Mesenteric fat pad (tissue), 1 donor: Measurements from ENCODE around the gene RARRES1. TPM values are rescaled to one million over a fixed set of nuclear protein-coding genes. Genes with fewer than 3 reads are reported as not detected.

ENCODE experiments used
- DNase-seq: peaks from one replicate; pipeline ENCODE4 v3.0.0-alpha.2; 2020; ENCODE audit warnings: low spot score
- total RNA-seq: library from RNA; stranded (reverse); fragmentation: NEBNext Ultra II Directional; extraction: Animal tissue kit (Norgen Biotek cat#: 25700); gene quantifications from one replicate; pipeline ENCODE4 v1.2.1, GENCODE V29; 2021
- donor health status: DM: yes; HTN: yes; CAD: no.

The RARRES1 gene
- total RNA-seq, 1 donor from 2014 or later: 578 TPM

DNA sequence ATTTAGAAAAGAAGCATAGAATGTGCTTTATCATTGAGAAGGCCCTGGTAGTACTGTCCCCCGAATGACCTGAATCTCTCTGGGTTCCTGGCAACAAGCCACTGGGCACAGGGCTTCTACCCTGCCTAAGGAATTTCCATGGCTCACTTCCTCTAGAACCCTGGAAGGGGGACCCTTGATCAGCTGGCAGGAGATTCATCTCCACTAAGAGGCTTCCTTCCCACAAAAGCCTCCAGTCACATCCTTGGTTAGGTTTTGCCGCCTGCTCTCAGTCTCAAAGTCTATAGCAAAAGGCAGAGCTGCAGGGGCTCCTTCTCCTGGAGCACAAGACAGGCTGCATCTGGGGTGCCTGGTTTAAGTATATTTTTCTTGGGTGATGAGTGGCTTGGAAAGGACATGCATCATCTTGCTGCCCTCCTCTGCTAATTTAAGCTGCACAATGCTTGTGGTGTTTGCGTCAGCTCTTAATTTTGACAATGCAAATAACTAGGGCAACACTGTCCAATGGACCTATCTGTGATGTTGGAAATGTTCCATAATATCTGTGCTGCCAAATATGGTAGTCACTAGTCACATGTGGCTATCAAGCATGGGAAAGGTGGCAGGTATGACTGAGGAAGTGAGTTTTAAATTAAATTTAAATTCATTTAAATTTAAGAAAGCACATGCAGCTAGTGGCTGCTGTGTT is 33.4 kb upstream of the RARRES1 start:
- no peak for DNase-seq

DNA sequence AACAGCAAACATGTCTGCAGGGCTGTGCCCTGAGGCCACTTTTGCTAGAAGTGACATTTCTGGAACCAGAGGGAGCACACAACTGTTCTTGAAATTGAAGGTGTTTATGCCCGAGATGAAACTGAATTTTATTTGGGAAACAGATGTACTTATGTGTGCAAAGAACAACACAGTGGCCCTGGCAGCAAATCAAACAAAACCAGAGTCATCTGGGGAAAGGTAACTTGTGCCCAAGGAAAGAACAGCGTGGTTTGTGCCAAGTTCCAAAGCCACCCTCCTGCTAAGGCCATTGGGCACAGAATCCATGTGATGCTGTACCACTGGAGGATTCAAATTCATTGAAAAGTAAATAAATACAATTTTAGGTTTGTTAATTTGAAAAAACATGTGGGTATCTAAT is 31.2 kb upstream of the RARRES1 start:
- DNase-seq: no peak

DNA sequence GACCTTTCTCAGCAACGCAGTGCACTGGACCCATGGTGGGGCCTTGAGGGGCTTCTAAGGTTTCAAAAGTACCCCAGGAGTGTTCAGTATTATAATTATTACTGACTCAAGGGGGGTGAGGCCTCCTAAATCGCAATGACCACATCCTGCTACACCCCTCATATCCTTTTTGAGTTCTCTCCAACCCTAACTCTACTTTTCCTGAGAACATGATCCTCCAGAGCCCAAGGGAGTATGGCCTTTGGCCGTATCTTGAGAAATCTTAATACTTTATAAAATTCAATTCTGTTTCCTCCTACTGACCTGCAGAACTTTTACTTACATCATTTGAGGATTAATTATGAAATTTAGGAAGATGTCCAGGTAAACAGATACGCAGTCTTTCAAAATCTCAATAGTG is 30.4 kb upstream of the RARRES1 start:
- DNase-seq: no peak

DNA sequence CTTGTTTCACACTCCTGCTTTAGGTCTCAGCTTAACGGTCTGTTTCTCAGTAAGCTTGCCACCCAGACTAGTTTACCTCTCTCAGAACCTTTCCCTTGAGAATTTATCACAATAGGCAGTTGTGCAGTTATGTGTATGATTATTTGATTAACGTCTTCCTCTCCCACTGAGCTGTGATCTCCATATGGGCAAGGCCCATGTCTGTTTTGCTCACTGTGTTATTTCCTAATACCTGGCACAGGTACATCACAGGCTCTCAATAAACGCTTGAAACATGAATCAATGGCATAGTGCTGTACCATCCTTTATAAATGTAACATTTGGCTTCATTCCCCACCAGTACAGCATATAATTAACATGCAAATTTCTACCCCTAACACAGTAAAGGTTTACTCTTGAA is 29.1 kb upstream of the RARRES1 start:
- DNase-seq: no peak

DNA sequence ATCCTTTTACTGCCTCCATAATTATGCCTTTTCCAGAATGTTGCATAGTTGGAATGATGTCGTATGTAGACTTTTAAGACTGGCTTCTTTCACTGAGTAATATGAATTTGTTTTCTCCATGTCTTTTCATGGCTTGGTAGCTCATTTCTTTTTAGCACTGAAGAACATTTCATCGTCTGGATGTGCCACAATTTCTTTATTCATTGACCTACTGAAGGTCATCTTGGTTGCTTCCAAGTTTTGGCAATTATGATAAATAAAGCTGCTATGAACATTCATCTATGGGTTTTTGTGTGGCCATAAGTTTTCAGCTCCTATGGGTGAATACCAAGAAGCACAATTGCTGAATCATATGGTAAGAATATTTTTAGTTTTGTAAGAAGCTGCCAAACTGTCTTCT is 23.2 kb upstream of the RARRES1 start:
- DNase-seq: no peak

DNA sequence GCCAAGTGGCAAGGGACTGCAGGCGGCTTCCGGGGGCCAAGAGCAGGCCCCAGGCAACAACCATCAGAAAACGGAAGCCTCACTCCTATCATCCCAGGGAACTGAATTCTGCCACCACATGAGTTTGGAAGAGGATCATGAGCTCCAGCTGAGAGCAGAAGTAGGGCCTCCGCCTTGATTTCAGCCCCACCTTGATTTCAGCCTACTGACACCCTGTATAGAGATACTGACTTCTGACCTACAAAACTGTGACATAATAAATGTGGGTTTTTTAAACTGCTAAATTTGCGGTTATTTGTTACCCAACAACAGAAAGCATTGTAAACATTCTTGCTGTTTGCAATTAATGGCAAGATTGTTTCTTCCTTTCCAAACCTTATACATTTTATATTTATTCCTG is 21.6 kb upstream of the RARRES1 start:
- DNase-seq: no peak

DNA sequence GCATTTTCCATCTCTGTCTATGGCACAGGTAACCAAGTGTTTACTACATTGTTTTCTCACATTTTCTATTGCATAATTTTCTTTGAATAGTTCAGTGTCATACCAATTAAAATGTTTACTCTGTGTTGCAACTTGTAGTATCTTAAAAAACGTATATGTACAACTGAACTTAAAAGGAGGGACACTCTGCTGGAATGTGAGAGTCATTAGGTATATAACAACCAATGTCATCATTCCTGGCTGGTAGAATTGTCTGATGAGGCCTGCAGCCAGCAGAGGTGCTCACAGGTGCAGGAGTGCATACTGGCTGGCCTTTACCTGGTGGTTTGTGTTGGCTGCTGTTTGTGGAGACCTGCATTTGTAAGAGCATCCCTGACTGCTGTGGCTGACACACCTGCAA is 19.1 kb upstream of the RARRES1 start:
- no peak for DNase-seq

DNA sequence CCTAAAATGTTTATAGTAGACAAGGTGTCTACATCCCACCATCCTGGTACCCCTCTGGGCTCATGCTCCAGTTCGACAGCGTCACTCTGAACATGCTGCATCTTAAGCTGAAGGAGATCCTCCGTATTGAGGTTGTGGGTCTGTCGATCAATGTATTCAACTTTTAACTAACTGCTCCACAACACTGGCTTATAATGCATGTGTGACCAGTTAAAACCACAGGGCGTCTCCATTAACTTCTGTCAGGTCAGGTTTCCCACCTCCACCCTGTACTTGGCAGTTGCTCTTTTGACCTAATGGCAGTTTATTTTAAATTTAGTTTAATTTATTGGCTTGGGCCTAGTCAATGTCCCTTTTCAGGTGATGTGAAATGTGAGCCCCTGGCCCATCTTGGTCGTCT is 17.8 kb upstream of the RARRES1 start:
- no peak for DNase-seq

DNA sequence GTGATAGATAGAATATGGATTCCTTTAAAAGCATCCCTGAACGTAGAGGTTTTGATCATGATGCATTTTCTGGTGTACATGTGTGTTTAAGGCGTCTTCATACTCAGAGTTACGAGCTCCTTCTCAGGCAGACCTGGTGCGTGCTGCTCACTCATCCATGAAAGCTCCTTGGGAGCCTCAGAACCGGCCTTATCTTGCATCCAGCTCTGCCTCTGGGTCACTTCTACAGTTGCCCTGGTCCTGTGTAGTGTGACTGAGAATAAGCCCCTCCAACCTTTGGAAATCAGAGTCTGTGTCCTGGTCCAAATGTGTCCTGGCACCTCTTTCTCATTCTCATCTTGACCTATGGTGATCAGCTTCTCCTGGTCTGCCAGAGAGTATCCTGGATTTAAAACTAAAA is 17.3 kb upstream of the RARRES1 start:
- DNase-seq: no peak

DNA sequence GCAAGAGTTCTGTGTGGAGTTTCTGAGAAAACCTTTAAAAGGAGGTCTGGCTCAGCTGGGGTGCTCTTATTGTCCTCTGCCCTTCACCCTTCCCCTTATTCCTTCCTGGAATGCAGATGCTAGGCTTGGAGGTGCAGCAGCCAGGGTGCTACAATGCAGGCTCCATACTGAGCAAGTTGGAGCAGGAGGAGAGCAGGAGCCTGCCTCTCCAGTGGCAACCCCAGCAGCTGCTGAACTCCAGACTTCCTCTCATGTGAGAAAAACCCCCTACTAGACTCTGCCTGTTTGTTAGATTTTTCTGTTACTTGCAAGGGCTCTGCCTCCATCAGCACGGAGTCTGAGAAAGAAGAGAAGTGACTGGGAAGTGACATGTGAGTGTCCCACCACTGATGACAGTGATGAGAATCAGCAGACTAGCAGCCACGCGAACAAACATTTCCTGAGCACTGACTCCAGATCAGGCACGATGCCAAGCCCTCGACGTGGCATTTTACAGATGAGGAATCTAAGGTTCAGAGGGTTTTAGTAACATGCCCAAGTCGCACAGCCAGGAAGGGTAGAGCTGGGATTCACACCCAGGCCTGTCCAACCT is 16.1 kb upstream of the RARRES1 start:
- no peak for DNase-seq

DNA sequence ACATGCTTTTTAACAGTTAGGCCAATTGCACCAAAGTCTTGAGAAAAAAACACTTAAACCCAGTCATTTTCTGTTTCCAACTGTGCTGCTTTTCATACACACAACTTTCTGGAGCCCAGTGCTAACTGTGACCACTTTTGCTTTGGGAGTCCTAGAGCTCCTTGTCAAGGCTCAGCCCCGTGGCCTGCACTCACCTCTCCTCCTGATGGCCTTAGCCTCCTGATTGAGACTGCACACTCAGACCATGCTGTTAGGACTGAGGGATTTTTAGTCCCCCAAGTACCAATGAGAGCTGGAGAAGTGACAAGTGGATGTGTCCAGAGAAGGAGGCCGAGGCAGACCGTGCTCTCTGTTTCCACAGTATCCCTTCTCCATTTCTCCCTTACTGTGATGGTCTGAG is 15.2 kb upstream of the RARRES1 start:
- no peak for DNase-seq

DNA sequence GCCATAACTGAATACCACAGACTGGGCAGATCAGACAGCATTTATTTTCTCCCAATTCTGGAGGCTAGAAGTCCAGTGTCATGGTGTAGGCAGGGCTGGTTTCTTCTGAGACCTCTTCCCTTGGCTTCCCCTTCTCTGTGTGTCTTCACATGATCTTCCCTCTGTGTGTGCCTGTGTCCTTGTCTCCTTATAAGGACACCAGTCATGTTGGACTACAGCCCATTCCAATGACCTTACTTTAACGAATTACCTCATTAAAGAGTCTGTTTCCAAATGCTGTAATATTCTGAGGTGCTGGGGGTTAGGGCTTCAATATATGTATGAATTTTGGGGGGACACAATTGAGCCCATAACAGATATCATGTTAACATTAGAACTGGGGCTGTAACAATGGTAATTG is 13.3 kb upstream of the RARRES1 start:
- DNase-seq: no peak

DNA sequence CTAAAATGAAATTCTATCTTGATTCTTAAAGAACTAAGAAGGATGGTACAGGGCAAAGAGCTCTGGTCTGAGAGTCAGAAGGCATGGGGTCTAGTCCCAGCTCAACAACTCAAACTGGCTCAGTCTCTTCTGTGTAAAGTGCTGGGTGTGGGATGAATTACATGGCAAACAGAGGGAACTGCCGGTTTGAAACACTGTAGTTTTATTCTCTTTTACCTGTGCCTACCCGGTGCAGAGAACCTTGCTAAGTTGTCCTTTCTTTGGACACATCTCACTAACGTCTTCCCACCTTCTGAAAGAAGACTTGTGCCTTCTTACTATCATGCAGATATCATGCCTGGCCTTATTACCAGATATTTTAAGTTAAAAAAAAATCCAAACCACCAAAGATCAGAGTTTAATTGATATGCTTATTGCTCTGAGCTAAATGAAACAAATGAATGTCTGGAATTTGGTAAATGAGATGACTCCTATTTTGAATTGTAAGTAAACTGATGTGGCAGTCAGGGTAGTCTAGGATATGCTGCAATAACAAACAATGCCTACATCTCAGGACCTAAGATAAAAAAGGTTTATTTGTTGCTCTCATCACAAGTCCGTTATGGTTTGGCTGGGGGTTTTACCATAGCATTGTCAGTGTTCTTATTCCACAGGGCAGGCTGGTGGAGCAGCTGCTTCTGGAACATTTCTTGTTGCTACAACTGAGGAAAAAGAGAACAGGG is 12.5 kb upstream of the RARRES1 start:
- DNase-seq: no peak

DNA sequence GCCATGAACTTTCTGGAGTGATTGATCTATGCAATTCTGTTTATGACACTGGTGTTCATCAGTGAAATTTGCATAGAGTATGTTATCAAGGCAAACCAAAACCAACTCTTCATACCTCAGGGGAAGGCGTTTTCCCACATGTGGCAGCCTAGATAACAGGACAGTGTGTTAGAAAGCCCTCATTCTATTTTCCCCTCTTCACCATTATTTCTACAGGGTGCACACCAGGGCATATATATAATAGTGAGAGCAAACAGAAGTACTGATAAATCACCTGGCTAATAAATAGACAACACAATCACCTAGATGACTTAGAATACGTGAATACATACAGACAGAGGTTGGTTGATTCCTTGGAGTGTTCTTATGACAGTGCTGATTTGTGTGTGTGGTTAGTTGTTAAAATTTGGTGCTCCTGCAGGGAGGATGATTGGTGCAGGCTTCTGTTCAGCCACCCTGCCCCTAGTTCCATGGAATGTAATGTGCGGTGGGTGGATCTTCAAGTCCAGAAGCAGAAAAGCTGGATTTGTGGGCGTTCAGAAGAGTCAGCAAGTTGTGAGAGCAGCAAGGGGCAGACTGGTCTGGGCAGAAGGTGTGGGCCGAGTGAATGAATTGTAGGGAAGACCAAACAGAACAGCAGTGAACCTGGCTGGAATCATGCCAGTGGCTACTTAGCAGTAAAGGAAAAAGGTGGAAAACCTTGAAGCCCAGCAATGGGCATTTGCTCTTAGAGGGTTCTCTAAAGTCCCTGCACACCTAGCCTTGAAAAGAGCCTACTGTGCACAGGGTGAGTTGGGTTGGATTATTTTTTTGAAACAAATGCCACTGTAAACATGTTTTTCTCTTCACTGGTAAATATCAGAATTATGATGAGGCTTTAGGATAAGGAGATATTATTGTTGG is 11.7 kb upstream of the RARRES1 start:
- no peak for DNase-seq

DNA sequence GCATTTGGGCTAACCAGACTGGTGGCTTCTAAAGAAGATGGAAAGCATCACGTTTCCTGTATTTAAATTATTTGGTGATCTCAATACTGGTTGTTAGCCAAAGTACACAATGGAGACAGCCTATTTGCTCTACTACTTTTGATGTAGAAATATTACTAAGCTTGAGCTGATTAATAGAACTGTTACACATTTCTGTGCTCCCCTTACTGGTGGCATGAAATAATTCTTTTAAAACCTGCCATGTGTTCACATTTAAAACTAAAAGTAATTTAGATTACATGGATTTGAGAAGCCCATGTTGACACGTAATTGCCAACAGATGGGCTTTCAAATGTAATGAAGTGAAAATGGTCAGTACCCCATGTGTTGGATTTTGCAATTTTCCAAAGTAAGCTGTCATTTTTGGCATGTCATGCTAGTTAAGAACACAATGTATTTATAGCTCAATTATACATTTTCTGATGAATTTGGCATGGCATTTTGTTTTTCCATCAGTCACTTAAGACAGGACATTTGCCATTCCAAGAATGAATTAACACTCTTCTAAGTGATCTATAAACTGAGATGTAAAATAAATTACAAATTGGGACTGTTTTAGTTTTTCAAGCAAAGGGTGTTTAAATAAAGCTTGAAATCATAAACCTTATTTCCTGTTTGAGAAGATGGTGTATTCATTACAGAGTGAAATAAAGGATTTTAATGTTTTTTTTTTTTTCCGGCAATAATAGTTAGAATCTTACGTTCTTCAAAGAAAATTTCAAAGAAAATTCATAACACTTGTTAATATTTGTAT is 10.8 kb upstream of the RARRES1 start:
- no peak for DNase-seq

DNA sequence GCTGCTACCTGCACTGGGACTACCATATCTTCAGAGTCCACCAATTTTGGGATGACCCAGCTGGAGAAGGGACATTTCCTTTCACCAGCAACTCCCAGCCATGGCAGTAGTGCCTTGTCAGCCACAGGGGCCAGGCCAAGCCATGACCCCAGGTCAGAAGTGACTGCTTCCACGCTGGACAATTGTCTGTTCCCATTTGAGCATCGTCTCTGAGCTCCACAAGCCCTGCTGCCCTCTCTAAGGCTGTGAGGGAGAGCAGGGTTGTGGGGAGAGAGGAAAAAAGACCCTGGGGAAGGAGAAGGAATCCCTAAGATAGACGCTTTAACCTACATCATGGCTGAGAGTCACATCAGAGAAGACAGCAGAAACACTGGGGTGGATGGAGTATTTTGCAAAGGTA is 7.4 kb upstream of the RARRES1 start:
- DNase-seq: no peak

DNA sequence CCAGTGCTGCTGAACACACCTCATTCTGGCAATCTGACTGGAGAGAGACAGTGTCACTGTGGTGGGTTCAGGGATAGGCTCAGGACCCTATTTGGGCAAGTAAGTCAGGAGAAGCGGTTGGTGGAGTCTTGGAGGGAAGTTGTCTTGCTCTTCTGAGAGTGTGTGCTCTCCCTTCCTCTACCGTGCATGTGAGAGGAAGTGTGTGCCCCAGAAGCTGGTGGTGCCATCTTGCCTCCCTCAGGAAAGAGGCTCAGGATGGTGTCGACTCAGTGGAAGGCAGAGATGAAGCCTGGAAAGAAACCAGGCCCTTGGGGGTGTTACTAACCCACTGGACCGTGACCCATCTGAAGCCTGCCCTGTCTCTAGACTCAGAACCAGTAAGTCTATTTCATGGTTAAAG is 6.8 kb upstream of the RARRES1 start:
- DNase-seq: no peak

DNA sequence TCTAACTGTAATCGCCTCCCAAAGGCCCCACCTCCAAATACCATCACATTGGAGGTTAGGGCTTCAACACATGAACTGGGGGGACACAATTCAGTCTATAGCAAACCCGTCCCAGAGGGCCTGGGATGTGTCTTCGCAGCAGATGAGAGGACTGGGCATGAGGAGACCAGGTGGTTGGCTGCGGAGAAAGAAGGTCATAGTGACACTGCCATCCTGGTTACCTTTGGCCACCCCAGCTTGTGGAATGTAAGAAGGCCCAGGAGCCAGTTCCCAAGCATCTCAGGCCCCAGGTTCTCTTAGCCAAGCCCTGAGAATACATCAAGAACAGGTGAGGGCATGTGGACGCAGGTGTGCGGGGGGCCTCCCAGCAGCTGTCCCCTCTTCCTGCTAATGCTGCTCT is 6.4 kb upstream of the RARRES1 start:
- no peak for DNase-seq

DNA sequence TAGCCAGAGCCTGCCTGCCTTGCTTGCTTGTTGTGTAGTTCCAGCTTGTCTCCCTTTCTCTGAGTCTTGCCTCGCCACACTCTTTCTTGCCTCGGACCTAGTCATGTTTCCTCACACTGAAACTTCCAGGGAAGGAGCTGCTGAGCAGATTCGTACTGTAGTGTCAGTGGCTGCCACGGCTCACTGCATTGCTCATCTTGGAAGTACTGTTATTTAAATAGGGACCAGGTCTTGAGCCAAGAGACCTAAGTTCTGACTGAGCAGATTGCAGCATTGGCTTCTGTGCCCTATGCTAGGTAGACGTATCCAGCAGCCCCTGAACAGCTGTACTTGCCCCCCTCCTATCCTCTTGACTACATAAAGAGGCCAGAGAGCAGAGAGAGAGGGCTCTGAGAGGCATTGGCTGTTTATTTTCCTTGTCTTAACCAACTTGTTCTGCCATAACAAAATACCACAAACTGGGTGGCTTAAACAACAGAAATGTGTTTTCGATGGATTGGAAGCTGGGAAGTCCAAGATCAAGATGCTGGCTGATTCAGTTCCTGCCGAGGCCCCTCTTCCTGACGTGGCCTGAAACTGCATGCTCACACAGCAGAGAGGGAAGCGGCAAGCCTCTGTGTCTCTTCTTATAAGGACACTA is 5.8 kb upstream of the RARRES1 start:
- no peak for DNase-seq

DNA sequence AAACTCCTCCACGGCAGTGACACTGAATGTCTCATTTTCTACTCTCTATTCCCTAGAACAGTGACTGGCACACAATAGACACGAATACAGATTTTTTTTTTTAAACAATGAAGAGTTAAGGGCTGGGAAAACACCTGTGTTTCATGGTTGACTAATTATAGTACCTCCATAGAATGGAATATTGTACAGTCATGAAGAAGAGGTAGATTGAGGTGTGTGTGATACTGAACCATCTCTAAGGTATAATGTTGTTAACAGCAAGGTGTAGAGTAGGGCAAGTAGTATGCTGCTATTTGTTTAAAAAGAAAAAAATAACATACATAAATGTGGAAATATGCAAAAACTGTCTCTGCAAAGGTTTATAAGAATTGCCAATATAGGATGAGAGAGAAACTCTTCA is 5.2 kb upstream of the RARRES1 start:
- DNase-seq: no peak
